Islet precursor cell (in vitro differentiated cells): ENCODE results near the gene MDFIC.

Experiments
- DNase-seq: peaks from one replicate; pipeline ENCODE4 v3.0.0-alpha.2; 2018

The MDFIC gene

DNA sequence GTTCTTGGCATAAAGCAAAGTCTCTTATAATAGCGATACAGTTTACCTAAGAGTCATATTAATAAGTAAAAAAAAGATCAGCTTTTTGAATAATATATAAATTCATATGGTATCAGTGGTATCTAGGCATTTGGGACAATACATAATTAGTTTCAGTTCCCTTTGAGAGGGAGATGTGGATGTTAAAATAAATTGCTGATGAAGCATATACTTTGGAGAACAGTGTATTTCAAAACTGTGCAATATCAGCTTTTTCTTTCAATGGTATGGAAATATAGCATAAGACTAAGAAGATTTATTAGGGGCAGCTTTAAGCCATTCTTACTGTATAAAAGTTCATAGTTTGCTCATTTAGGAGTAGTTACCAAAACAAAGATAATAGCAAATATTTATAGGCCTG is 35.5 kb downstream of the MDFIC start:
- no peak for DNase-seq

DNA sequence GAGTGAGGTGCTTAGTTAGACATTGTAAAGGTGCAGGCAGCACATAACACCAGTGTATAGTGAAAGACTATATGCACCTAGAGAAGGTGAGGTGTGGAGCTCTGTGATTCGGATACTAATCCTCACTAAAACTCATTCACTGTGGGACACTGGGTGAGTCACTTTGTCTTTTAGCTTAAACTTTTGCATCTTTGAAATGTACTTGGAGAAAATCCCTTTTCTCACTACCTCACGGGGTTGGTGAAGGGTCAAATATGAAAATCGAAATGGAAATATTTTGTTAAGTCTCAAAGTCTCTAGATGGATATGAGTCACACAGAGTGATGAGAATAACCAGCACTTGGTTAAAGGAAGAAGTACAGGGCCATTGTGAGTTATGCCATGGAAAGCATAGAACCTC is 38.0 kb downstream of the MDFIC start:
- no peak for DNase-seq

DNA sequence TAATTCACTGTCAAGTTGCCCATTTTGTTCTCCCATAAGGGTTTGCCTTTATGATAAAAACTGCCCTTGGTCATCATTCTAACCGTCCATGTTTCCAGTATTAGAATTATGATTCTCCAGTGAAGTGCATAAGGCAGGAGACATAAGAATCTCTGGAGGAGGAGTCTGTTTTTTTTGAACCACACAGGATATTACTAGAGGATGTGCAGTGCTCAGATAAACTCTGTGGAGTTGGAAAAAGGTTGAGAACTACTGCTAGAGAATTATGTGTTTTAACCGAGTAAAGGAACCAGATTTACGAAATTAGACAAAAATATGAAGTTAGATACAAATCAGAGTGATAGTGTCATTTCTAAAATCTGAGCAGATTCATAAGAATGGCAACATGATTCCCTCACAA is 40.5 kb downstream of the MDFIC start:
- no peak for DNase-seq

DNA sequence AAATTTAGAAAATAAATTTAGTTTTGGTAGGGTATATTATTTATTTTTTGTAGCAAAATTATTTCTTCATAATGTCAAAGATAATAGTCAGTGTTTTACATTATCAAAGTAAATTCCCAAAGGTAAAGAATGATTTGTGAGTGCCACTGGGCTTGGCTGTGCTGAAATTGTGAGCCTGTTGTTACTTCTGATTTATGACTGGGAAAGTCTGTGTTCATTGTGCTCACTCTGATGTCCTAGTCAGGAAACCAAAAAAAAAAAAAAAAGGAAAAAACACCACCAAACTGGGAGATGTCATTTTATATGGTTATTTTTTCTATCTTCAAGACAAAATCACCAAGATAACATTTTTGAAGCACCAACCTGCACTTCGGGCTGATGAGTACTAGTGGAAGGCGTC is 44.3 kb downstream of the MDFIC start:
- DNase-seq: no peak

DNA sequence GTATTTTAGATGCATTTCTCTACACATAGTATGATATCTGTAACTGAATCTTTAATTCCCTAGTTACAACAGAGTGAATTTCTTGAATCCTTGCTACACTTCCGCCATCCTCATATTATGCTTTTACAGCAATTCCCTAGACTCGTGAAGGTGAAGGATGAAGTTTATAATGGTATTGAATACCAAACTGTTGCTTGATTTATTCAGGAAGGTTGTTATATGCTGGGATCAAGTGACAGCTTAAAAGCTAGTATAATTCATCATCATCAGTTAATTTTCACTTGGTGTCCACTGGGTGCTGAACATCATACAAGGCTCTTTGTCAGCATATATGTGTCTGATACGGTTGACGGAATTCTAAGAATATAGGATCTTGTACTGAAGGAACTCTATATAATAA is 47.2 kb downstream of the MDFIC start:
- no peak for DNase-seq

DNA sequence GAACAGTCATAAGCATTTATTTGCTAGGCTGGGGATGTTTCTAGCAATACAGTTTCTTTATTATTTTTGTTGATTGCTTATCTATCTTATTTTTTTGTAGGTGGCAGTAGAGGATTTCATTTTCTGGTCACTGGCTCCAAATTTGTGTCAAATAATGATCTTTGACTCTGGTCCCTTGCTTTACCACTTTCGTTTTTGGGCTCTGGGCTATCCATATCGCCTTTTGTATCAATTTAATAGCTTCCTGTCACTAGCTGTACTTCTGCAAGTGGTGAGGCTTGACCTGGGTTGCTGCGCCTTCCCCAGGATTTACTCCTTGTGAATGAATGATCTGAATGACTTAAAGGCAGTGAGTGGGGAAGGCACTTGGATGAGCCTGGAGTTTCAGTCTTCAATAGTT is 48.4 kb downstream of the MDFIC start:
- no peak for DNase-seq

DNA sequence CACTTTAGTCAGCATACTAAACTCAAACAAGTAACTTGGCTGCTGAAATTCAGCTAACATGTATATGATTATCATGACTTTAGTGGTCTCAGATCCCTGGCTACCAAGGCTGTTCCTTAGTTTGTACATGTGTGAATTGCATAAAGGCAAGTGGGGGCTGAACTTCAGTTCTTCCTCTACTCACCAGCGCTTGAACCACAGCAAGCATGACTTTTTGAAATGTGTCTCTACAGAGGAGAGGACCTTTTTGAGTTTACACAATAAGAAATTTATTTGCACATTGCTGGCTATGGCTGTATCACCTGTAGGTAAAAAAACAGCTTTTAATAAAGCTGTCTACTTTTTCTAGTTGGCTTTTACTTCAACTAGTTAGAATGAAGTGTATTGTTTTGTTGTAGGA is 48.8 kb downstream of the MDFIC start:
- no peak for DNase-seq

DNA sequence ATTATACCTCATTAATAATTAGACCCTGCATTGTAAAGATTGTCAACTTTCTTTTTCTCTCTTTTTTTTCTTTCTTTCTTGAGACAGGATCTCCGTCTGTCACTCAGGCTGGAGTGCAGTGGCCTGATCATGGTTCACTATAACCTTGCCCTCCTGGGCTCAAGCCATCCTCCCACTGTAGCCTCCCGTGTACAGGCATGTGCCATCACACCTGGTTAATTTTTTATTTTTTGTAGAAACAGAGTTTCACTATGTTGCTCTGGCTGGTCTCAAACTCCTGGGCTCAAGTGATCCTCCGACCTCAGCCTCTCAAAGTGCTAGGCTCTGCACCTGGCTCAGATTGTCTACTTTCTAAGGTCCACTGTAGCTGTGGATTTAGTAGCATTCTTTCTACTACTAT is 50.7 kb downstream of the MDFIC start:
- no peak for DNase-seq

DNA sequence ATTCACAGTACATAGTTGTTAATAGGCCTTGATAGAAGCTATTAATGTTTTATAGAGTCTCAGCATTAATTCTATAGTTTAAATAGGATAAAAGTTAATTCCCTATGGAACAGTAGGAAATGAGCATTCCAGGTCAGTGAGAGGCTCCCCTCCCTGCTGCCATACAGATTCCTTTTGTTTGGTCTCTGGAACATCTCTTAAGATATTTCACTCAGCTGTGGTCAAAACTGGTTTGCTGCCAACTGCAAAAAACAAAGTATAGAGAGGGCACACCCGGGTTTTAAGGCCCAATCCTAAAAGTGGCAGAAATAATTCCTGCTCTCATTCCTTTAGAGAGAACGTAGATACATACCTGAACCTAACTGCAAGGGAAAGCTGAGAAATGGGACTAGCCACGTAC is 51.3 kb downstream of the MDFIC start:
- DNase-seq: no peak

DNA sequence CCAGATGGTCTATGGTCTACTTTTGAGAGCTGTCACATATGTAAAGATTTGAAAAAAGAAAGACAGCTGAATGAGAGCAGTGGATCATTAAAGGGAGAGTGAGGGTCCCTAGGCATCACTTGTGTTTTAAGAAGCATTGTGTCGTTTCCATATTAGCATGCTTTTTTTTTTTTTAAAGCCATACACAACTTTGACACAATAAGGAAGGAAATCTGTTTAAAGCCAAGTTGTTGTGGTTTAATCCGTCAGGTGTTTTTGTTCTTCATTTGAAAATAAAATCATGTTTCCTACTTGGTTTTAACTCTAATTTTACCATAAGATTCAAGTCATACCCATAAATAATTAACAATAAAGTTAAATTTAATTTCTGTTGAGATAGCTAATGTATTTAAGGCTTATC is 53.5 kb downstream of the MDFIC start:
- DNase-seq: no peak

DNA sequence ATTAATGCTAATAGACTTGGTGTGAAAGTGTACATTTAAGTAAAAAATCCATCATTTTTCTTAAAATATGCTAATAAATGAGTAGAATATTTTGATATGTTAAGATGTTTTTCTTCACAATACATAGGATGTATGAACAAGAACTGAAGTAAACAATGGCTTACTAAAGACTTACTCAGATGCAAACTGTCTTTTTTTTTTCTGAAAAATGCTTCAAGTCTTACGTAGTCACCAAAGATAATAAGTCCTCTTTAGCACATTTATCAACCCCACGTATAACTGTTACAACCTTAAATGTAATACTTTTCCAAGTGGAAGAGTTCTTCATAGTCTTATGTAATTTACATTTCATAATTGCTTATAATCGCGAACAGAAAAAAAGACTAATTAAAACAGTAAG is 54.8 kb downstream of the MDFIC start:
- no peak for DNase-seq

DNA sequence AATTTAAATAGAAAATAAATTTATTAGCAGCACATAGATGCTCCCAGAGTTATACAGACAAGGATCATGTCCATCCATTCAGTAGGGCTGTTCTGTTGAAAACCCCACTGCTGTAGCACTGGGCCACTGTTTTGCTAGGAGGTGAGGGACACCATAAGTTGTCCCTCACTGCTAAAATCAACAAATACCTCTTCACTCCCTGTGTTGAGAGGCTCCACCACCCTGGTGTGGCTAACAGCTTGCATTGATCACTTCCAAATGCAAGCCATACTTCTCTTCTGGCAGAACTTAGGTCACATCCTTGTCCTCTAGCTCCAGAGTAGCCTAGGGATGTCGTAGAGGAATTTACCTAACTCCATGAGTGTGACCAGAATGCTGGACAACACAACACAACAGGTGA is 55.4 kb downstream of the MDFIC start:
- DNase-seq: peak; percentile 50

DNA sequence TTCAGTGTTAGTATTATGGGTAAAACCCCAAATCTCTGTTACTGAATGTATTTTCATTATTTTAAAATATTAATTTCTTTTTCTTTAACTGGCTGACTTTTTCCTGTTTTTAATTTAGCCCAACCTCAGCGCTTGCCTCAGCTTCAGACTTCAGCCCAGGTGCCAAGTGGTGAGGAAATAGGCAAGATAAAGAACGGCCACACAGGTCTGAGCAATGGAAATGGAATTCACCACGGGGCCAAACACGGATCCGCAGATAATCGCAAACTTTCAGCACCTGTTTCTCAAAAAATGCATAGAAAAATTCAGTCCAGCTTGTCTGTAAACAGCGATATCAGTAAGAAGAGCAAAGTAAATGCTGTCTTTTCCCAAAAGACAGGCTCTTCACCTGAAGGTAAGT is 57.5 kb downstream of the MDFIC start:
- peak; percentile 57 for DNase-seq

DNA sequence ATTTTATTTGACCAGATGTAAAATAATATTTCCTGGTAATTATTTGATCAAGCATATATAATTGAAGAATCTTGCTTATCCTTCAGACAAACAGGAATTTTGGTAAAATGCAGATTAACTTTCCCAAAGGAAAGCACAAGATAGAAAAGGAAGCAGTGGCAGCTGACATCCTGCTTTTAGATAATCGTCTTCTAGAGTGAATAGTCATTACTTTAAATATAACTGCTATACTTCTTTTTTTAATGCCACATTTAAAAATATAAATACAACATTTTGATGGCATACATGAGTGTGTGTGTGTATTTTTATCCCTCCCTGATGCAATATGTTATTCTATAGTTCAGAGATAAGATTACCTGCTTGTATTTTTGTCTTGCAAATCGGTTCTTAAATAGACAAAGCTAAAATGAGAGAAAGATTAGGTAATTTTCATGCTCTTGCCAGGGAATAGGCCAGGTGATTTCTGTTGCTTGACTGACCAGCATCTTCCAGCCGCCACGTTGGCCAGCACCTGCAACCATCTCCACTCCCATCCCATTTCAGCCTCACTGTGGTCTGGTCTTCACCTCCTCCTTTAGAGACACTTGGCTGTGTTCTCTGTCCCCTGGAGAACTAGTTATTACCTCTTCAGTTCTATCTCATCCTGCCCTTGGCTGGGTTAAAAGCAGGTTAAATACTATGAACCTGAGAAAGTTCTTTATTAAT is 58.1 kb downstream of the MDFIC start:
- DNase-seq: no peak

DNA sequence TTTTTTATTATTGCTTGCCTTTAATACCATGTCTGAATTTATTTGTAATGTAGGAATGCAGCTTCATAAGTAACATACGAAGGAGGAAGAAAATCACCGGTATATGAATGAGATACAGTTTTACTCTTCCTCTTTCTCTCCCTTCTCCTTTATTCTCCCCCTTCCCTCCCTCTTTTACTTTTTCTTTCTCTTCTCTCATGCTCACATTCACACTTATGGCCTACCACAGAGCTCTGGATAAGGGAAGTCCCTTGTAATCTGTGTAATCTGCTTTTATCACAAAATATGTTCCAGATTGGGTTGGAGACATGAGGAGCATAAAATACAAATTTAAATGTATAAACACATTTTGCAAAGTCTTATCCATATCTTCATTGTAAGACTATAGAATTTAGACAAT is 59.4 kb downstream of the MDFIC start:
- no peak for DNase-seq

DNA sequence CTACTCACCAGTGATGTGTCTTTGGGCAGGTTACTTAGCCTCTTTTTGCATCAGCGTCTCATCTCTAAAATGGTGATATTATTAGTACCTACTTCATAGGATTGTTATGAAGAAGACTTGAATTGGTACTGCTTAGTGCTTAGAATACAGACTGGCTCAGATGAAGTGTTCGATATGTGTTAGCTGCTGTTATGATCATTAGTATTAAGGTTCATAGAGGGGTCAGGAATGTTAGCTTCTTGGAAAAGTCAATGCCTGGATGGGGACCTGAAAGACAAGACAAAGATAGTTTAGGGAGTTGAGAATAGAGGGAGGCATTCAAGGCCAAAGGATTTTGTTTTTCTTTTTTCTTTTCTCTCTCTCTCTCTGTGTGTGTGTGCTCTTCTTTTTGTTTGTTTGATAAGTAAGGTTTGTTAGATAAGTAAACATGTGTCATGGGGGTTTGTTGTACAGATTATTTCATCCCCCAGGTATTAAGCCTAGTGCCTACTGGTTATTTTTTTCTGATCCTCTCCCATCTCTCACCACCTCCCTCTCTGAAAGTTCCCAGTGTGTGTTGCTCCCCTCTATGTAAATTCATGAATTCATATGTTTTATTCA is 63.3 kb downstream of the MDFIC start:
- no peak for DNase-seq

DNA sequence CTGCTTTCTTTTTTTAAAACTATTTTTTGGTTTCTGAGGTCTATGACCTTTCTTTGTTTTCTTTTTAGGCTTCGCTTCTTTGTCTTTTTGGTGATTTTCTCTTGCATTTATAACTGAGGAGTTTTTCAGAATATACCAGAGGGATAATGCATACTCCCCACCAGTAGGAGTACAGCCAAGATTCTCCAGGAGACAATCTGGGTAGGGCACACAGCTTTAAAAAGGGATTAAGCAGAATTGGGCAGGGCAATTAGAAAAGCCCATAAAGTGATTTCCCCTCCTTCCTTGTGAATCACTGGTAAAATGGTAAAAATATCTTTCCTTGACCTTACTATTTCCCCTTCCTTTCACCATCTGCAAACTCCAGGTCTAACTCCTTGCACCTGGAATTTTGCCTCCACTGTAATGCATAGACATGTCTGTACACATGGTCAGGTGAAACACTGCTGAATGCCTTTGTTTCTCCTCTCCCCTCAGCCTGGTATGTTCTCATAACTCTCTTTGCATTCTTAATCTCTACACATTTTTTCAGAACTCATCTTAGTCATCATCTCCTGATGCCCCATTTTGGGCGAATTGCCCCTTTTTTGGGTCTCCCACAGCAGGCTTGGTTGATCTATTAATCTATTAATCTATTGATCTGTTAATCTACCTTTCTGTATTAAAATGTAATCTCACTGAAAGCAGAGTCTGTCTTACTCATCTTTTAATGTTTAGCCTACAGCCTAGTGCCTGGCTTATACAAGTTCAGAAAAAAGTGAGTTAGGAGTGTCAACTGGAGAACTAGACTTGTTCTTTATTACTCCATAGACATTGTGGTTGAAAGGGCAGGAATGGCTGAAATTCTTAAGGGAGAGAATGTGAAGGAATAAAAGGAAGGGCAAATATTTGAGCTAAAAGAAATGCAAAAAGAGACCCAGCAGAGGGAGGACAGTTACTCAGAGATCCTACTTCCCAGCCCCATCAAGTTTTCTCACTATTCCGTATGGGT is 64.6 kb downstream of the MDFIC start:
- no peak for DNase-seq

DNA sequence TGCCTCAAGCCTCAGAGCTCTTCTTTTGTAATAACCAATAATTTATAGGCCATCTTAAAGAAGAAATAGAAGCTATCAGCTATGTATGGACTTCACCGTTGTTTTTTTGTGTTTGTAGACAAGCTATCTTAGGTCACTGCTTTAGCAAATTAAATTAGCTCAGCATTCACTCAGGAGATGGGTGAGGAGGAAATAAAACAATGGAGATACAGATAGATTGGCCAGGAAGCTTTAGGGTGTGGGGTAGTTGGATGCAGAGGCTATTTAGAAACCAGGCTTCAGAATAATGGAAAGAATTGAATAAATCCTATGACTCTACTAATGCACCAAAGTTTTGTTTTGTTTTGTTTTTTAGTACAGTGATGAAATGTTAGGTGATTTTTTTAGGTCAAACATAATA is 66.1 kb downstream of the MDFIC start:
- no peak for DNase-seq

DNA sequence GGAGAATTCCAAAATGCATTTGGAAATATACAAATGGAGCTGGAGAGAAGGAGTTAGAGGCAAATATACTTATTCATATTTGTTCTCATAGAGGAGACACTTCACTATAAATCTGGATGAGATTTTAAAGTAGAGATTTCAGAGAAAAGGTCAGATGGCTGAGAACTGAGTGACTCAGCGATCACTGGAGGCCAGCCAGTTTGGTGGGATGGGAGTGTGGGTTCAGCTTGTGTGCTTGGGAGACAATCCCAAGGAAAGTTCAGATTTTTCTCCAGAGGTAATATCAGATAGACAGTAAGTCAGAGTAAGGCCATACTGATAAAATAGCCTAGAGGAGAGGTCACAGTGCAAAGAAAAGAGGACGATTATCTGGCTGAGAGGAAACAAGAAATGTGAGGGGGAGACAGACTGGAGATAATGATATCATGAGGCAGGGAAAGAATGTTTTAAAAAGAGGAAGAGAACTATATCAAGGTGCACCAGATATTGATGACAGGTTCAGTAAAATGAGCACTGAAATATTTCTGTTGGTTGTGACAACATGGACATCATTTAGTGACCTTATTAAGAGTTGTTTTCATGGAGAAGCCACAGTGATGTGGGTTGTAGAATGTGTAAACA is 67.0 kb downstream of the MDFIC start:
- no peak for DNase-seq

DNA sequence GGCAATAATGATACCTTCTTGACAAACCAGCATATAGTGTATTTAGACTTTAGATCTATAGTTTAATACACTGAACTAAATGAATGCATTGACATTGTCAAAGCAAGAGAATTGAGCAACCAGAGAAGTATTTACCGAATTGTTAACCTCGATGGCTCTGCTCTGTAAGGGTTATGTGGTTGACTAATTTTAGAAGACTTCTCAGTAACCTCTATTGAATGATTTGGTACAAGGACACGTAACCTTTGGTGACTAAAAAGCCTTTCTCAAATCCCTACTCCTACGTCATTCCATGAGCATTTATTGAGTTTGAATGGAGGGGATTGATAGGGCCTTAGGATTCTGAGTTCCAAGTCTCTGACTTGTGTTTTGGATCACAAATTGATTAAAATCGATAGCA is 67.6 kb downstream of the MDFIC start:
- DNase-seq: no peak

DNA sequence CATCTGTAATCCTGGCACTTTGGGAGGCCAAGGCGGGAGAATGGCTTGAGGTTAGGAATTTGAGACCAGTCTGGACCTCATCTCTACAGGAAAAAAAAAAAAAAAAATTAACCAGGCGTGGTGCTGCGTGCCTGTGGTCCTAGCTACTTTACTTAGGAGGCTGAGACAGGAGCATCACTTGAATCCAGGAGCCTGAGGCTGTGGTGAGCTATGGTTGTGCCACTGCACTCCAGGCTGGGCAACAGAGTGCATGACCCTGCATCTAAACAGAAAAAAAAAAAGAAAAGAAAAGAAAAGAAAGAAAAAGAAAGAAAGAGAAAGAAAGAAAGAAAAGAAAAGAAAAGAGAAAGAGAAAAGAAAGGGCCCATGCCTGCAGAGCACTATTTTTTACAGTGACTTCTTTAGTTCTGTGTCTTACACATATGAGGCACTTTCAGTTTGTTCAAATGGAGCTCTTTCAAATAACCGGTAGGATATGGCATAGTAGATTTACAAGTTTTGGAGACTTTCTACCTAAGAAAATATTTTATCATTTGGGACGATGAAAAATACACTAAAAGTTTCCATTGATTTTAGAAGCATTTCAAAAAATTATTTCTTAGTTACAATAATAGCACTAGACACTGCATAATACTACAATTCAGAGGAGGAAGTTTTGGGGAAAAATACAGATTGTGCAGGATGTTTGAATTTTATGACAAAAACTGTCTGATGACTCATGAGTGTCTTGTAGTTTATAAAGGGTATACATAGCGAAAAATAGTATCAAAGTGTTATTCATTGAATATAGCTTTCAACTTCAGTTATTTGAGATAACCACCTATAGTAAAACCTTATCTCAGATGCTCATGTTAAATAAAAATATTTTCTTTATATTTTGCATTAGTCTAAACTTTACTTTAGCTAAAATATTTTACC is 75.9 kb downstream of the MDFIC start:
- DNase-seq: no peak

DNA sequence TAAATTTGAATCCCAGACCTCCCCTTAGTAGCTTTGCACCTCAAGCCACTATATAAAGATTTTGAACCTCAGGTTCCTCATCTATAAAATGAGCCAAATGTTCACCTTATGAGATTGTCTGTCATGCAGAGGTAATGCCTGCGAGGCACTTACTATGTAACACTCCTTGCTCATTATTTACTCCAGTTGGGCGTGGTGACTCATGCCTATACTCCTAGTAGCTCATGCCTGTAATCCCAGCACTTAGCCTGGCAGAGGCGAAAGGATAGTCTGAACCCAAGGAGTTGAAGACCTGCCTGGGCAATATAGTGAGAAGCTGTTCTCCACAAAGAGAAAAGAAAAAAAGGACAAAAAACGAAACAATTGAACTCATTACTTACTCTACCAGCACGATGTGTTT is 82.2 kb downstream of the MDFIC start:
- DNase-seq: peak; percentile 70
